ENCODE measurements around the gene WDR55.

DNA sequence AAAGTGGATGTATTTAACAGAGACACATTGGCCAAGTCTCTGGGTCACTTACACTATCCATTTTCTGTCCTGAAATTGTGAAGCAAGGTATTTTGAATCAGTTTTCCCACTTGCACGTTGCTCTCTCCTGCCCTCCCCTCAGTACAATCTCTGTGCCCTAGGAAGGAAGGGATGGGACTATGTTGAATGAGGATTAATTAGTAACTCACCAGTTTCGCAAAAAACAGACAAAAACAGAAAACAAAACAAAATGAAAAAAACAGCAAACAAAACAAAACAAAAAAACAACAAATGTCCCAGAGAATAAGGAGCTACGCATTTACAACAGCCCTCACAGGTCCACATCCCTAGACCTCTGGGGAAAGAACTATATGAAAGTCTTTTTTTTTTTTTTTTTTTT, 30.6 kb upstream of the WDR55 start:
- TF ChIP-seq CTCF (IDR thresholded peaks at IDR 0.05): no peak
- no peak for TF ChIP-seq POLR2AphosphoS5 (IDR thresholded peaks at IDR 0.05)

Measured in gastroesophageal sphincter (tissue), 3 donors.